Measurements from ENCODE around the gene CCNA2. TPM values are rescaled to one million over a fixed set of nuclear protein-coding genes. Genes with fewer than 3 reads are reported as not detected.

CCNA2 gene
- total RNA-seq, 1 experiment from 2014 or later: 59.1 TPM

- intact Hi-C loops (cut with micrococcal nuclease): no loop called here
- Histone ChIP-seq H3K27ac (ENCODE audit: low read length) (no peak overlapping the region), H3K36me3 (ENCODE audit: low read depth, low read length) (no peaks in the 10 kb centered on the region), H4K20me1 (ENCODE audit: low read length) (no peaks in the 10 kb centered on the region), H3K4me3 (ENCODE audit: low read length) (no peak overlapping the region), H3K9me2 (replicated peaks; ENCODE audit: low read length) (no peaks in the 10 kb centered on the region), H3K27me3 (ENCODE audit: low read length) (no peaks in the 10 kb centered on the region), H3K4me1 (ENCODE audit: insufficient read depth, low read length) (no peaks in the 10 kb centered on the region; the same call in 1 of the 2 replicates), H3K9me3 (ENCODE audit: low read length) (no peaks in the 10 kb centered on the region), H2AFZ (ENCODE audit: low read length) (no peak overlapping the region), H3F3A (ENCODE audit: low read length, unreplicated experiment) (no peaks in the 10 kb centered on the region), H3K79me2 (ENCODE audit: low read length) (no peaks in the 10 kb centered on the region), H3K4me2 (ENCODE audit: low read length) (no peak overlapping the region), H3K9ac (ENCODE audit: low read length) (no peak overlapping the region)
- ChIA-PET POLR2A (ENCODE audit: unreplicated experiment) (no interaction called here), CTCF (no interaction called here)
- no peak for DNase-seq
- ATAC-seq: no peak
- TF ChIP-seq EZH2phosphoT487 (IDR thresholded peaks at IDR 0.05; ENCODE audit: borderline replicate concordance, low read length) (no peak), EZH2 (IDR thresholded peaks at IDR 0.05; ENCODE audit: low read length, unreplicated experiment) (no peak)
- TF ChIP-seq, protein P1, sequence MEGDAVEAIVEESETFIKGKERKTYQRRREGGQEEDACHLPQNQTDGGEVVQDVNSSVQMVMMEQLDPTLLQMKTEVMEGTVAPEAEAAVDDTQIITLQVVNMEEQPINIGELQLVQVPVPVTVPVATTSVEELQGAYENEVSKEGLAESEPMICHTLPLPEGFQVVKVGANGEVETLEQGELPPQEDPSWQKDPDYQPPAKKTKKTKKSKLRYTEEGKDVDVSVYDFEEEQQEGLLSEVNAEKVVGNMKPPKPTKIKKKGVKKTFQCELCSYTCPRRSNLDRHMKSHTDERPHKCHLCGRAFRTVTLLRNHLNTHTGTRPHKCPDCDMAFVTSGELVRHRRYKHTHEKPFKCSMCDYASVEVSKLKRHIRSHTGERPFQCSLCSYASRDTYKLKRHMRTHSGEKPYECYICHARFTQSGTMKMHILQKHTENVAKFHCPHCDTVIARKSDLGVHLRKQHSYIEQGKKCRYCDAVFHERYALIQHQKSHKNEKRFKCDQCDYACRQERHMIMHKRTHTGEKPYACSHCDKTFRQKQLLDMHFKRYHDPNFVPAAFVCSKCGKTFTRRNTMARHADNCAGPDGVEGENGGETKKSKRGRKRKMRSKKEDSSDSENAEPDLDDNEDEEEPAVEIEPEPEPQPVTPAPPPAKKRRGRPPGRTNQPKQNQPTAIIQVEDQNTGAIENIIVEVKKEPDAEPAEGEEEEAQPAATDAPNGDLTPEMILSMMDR (conservative IDR thresholded peaks at IDR 0.05; ENCODE audit: low read depth, low read length): no peak
- no TSS peak for BruUV-seq (replicated peaks)
Measured at GRCh38 chr4:121767166-121767565, 56.5 kb downstream of the CCNA2 start.

Other genes with a start within 250 kb of the CCNA2 start
- gene ANXA5, start 126.9 kb downstream of the CCNA2 start, total RNA-seq (2014; rRNA removed): 271 and 280 TPM in 2 replicates
- not detected in 2 replicates for gene SMIM43, start 58.7 kb downstream of the CCNA2 start, total RNA-seq (2014; rRNA removed)
- 19.0 and 23.4 TPM in 2 replicates for gene EXOSC9, start 22.6 kb downstream of the CCNA2 start, total RNA-seq (2014; rRNA removed)
- 5.2 and 10.1 TPM in 2 replicates for gene BBS7, start 46.6 kb upstream of the CCNA2 start, total RNA-seq (2014; rRNA removed)
- not detected in 2 replicates for gene TRPC3, start 128.2 kb upstream of the CCNA2 start, total RNA-seq (2014; rRNA removed)

Data from PC-3 (cell line).